Astrocyte of the spinal cord (primary cell): ENCODE data around the gene PI4K2A.
A peak's percentile ranks its signal among the peaks of the same experiment; 100 is the strongest.
"Not testable (repeated sequence)": the region's sequence is repeated elsewhere in the genome, so short reads cannot be mapped to it uniquely, and the experiment has no call there.

Experiments used
- DNase-seq: peaks from one replicate; pipeline ENCODE4 v3.0.0; 2011; ENCODE audit warnings: low read depth, low spot score
- H3K4me3 ChIP-seq: 2 replicates; pipeline ENCODE4 v1.5.1; 2011; ENCODE audit warnings: low read depth, mild to moderate bottlenecking, low read length, moderate library complexity
- CTCF ChIP-seq: IDR thresholded peaks from 2 replicates; pipeline ENCODE4 v1.5.1; 2012; ENCODE audit warnings: low read depth, mild to moderate bottlenecking, low read length, inconsistent platforms
- in situ Hi-C: cut with HindIII; loops from 2 replicates; pipeline ENCODE4 v1.10.0; 2017; ENCODE audit warnings: low sequenced_read_pairs

PI4K2A gene

GRCh38 chr10:97686962-97687784 lies 46.7 kb downstream of the PI4K2A start, which contains the start of gene AVPI1:
Gene AVPI1 (minus strand): TSS chr10:97687241. CDS start chr10:97679905, 7,336 bp downstream.
- DNase-seq, result peak; percentile 98
- in situ Hi-C loops, result loop anchor here (5.0 kb wide), 1 partner anchor 40 kb away; no protein-coding TSS in a partner anchor
- peak within 1 kb of the TSS; percentile 72 for H3K4me3 ChIP-seq
- no peak for TF ChIP-seq CTCF

- H3K4me3 ChIP-seq, result peak overlapping the region; percentile 34
- in situ Hi-C loops, result loop anchor here (5.0 kb wide), 1 partner anchor 39 kb away; no protein-coding TSS in a partner anchor
- peak; percentile 48 for DNase-seq
- TF ChIP-seq CTCF, result no peak
Measured at GRCh38 chr10:97687785-97688781, 47.6 kb downstream of the PI4K2A start.

DNA sequence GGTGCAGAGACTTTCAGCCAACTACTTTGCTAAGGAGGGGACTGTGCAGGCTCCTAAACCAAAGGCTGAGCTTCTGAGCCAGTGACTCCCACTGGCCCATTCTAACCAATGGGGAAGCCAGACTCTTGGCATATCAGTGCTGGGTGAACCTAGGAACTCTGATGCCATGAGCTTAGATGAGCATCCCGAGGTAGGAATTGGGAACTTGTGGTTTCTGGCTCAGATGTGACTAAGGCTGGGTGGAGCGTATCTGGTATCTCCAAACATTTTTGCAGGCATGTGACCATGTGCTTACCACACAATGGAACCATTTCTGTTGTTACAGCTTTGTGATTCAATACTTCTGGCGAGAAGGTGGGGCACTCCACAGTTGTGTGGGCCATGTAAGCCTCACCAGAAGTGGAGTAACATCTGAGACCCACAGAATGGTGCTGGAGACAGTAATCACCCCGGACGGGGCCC lies 49.1 kb downstream of the PI4K2A start:
- in situ Hi-C loops, result loop anchor here (5.0 kb wide), 1 partner anchor 38 kb away; no protein-coding TSS in a partner anchor
- no peak overlapping the region for H3K4me3 ChIP-seq
- no peak for TF ChIP-seq CTCF
- peak; percentile 89 for DNase-seq

- no peak overlapping the region for H3K4me3 ChIP-seq
- no peak for DNase-seq
- TF ChIP-seq CTCF, result no peak
- in situ Hi-C loops, result no loop called here
Measured at GRCh38 chr10:97690133-97690532, 49.7 kb downstream of the PI4K2A start.

DNA sequence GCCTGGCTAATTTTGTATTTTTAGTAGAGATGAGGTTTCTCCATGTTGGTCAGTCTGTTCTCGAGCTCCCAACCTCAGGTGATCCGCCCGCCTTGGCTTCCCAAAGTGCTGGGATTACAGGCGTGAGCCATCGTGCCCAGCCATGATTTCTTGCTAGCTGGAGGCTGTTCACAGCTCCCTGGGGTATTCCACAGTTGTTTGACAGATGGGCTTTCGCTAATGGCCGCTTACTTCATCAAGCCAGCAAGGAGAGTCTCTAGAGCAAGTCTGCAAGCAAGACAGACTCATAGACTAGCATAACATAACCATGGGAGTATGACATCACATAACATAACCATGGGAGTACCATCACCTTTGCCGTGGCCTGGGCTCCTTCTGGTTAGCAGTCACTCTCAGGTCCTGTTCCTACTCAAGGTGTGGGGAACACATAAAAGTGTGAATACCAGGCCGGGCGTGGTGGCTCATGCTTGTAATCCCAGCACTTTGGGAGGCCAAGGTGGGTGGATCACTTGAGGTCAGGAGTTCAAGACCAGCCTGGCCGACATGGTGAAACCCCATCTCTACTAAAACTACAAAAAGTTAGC lies 57.7 kb downstream of the PI4K2A start:
- H3K4me3 ChIP-seq, in situ Hi-C loops, DNase-seq: not testable (repeated sequence)

DNA sequence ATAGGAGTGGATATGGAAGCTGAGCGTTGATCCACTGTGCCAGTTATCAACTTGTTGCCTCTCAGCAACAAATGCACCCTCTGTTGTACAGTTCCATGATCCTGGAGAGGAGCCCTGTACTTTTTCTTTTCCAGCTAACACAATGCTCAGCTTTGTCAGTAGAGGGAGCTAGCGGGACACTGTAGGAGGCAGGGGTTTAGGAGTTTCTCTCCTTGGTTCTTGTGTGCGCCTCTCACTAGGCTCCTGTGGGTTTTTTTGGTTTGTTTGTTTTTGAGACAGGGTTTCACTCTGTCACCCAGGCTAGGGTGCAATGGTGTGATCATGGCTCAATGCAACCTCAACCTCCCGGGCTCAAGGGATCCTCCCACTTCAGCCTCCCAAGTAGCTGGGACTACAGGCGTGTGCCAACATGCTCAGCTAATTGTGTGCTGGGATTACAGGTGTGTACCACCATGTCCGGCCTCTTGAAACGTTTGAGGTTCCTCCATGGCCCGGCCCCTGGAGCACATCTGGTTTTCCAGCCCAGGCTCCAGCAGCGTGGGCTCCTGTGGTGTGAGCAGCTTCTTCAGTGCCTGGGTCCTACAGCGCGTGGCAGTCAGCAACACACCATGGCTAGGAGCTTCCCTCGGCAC lies 61.1 kb downstream of the PI4K2A start:
- in situ Hi-C loops, result no loop called here
- peak; percentile 98 for TF ChIP-seq CTCF
- DNase-seq, result peak; percentile 69
- H3K4me3 ChIP-seq, result no peak overlapping the region
